ENCODE measurements around the gene VAC14.
"Not testable (repeated sequence)": the region's sequence is repeated elsewhere in the genome, so short reads cannot be mapped to it uniquely, and the experiment has no call there.

VAC14 gene

GRCh38 chr16:70800781-70801480 lies at the start of gene VAC14:
Gene VAC14 (minus strand): TSS chr16:70801158. CDS start chr16:70800900, 258 bp downstream.
- DNase-seq (ENCODE audit: low spot score) = peak; percentile 96

DNA sequence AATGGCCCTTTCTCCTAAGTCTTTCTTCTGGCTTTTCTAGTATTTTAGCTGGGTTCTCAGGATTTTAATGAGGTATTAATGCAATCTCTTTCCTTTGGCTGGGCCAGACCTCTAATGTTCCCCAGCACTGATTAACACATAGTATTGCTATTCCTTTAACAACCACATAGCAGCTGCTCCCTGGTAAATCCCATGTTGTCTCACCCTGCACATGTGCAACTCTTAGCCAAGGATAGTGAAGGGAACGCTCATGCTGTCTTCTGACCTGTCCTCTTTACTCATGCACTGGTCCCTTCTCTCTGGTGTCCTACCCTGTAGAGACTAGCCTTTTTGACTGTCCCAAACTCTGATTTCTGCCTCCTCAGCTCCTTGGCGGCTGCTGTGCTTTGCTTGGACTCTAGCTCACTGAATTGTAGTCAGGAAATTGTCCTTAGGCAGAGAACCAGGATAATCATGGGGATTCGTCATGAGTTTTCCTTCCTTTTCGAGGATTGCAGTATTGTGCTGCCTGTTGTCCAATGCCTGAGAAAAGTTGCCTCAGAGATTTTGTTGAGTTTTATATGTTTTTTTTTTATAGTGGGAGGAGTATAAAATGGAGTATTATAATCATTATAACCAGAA lies 22.6 kb upstream of the VAC14 start:
- not testable (repeated sequence) for DNase-seq (ENCODE audit: low spot score)

DNA sequence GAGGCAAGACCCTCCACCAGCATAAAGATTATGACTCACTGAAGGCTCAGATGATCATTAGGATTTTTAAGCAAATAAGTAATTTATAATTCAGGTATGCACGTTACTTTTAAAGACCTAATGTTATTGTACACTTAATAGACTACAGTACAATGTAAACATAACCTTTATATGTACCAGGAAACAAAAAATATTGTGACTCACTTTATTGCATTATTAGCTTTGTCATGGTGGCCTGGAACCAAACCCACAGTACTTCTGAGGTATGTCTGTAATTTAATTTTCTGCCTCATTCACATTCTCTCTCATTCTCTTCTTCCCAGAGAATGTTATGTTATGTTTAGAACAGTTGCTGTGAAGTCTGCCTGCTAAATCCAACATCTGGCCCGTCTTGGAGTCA lies 21.8 kb upstream of the VAC14 start:
- not testable (repeated sequence) for DNase-seq (ENCODE audit: low spot score)

- DNase-seq (ENCODE audit: low spot score) = not testable (repeated sequence)
Observed at GRCh38 chr16:70818088-70818487, 17.1 kb upstream of the VAC14 start.

GRCh38 chr16:70809392-70810060 lies 8.6 kb upstream of the VAC14 start:
- no peak for DNase-seq (ENCODE audit: low spot score)

GRCh38 chr16:70808371-70808770 lies 7.4 kb upstream of the VAC14 start:
- DNase-seq (ENCODE audit: low spot score) = no peak

- no peak for DNase-seq (ENCODE audit: low spot score)
Observed at GRCh38 chr16:70805787-70806186, 4.8 kb upstream of the VAC14 start.

- DNase-seq (ENCODE audit: low spot score) = no peak
Observed at GRCh38 chr16:70805380-70805779, 4.4 kb upstream of the VAC14 start.

GRCh38 chr16:70804734-70805169 lies 3.8 kb upstream of the VAC14 start:
- no peak for DNase-seq (ENCODE audit: low spot score)

DNA sequence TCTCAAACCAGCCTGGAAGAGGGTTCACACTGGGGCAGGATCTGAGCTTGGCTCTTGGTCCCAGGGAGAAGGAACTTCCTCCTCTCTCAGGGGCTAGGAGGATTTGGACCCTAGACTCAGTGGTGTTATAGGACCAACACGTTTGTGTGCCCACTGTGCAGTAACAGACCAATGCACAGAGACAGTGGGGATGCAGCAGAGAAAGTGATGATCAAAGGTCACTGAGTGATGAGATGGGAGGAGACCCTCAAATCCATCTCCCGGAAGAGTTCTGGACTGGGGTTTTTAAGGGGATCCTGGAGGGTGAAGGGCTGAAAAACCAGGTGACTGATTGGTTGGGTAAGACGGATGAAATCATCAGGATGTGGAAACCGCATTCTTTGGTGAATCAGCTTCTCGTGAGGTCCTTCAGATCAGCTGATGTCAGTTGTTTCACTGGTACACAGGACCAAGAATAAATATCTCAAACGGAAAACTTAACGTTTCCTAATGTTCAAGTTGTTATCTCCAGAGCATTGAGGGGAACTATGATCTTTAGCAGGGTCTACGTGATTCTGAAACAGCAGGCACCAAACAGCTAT lies 3.3 kb upstream of the VAC14 start:
- DNase-seq (ENCODE audit: low spot score) = no peak

DNA sequence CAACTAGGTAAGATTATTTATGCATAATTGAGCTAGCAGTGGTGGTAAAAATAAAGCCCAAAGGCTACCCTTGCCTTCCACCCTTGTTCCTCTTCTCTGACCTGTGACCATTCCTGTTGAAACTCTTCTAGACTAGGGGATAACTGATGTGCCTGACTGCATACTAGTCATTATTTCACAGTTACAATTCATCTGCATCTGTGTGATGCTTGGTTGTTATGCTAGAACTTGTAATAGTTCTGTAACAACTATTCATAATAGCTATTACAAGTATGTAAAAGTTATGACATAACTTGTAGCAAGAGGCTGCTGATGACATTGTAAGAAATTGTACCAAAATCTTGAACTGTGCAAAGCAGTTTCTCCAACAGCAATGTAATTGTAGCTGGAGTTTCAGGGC lies 2.4 kb upstream of the VAC14 start:
- DNase-seq (ENCODE audit: low spot score) = no peak

DNA sequence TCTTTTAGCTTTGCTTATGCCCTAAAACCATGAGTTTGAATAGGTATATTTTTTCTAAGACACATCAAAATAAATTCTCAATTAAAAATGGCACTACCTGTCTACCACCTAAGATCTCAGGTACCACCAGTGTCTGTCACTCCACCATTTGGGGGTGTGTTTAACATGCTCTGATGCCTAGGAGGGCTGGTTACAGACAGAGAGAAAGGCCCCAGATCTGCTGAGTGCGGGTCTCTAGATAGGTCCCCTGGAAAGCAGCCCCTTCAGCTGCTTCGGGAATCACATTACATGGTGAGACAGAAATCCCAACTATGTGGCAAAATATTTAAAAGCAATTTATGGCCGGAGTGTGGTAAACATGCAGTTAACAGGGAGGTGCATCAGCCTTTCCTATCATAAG lies 653 bp upstream of the VAC14 start:
- DNase-seq (ENCODE audit: low spot score) = no peak

DNA sequence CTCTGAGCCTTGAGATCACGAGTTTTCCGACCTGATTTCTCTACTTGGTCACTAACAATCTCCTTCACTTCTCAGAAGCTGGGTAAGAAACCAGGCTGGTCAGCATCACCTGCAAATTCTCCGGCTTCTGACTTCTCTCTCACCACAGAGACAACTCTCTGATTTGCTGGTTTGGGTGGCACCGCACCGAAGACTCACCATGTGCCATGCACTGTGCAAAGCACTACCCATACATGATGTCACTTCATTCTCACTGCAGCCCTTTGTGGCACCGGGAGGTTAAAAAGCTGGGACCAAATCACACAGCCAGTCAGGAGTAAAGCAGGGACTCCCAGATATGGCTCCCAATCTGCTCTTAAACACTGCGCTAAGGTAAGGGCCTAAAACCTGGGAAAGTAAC lies 647 bp downstream of the VAC14 start:
- DNase-seq (ENCODE audit: low spot score) = peak; percentile 1

DNA sequence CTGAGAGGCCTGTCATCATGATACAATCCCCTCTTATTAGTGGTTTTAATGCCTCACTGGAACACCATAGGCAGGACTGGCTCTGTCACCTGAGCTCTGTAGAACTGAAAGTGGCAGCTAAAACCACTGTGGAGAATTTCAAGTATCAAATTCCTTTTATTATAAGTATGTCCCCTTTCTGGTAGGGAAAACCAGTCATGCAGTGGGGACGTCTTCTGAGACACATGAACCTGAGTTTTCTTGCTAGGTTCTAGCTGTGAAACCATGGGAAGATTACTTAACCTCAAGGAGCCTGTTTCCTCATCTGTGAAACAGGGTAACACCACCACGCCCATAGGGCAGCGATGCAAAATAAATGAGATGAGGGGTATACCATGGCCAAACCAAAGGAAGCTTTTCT lies 4.7 kb downstream of the VAC14 start:
- no peak for DNase-seq (ENCODE audit: low spot score)

GRCh38 chr16:70795296-70795912 lies 5.6 kb downstream of the VAC14 start:
- DNase-seq (ENCODE audit: low spot score) = no peak

DNA sequence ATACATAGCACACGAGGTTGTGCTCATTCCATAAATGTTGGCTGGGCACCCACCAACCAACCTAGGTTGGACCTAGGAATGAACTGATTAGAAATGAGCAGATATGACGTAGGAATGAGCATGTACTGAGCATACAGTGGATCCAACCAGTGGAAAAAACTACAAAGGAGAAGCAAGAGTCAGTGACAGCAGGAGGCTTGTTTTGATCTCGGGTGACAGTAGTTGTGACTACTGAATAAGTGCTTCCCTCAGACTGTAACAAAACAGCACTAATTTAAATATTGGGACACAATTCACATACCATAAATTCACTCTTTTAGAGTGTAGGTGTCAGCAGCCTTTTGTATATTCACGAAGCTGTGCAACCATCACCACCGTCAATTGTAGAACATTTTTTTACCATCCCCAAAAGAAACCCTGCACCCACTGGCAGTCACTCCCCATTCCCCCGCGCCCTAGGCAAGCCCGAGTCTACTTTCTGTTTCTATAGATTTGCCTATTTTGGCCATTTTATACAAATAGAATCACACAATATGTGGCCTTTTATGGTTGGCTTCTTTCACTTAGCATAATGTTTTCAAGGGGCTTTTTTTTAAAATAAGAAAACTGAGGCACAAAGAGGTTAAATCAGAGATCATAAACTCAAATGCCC lies 7.0 kb downstream of the VAC14 start:
- no peak for DNase-seq (ENCODE audit: low spot score)

DNA sequence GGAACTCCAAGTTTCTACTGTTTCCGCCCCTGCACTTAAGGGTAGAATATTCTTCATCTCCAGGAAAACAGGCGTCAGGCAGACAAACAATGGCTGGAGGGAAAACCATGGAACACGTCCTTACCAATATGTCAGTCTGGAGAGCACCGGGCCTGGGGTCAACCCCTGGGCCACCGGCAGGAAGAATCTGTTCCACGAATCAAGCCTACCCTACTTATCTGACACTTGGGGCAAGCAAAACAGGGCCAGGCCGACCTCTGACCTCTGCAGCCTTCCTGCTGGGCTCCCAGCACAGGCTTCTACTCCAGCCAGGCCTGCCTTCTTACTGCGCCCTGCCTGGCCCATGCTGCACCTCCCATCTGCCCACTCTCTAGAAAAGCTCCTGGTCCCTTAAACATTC lies 10.1 kb downstream of the VAC14 start:
- DNase-seq (ENCODE audit: low spot score) = no peak

DNA sequence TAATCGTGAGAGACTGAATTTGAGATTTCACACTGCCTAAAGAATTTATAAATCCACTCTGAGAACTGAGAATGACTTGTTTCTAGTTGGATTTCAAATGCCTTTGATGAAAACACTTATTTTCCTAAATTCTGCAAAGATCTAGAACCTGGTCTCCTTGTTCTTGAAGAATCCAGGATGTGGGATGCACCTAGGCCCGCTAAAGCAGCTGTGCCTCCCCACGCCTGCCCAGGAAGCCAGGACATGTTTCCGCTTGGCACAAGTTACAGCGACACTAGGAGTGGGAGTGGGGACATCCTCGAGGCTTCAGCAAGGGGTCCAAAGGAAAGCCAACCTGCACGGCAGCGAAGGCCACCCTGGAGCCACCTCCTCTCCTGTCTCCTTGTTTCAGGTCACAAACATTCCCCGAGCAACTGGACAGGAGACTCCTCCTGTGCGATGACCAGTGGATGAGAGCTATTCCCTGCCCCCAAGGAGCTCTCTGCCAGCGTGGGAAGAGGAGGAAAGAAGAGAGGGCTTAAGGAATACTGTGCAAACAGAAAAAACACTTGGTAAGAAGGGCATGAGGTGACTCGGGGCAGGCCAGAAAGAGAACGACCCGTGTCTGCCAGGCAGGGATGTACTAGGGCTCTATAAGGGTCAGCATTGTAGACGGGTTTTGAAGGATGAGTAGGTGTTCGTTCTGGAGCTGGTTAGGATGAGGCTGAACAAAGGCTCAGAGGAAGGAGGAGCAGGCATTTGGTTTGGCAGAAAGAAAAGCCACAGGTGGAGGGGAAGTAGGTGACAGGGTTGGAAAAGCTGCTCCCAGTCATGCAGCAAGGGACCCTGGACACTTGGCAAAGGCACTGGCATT lies 11.1 kb downstream of the VAC14 start:
- no peak for DNase-seq (ENCODE audit: low spot score)

- no peak for DNase-seq (ENCODE audit: low spot score)
Observed at GRCh38 chr16:70788668-70789594, 12.0 kb downstream of the VAC14 start.
